ENCODE measurements around the gene MYLK3. TPM values are rescaled to one million over a fixed set of nuclear protein-coding genes. Genes with fewer than 3 reads are reported as not detected.

Gene MYLK3
- polyA plus RNA-seq, 4 donors = 0.04 to 0.81 (median 0.25) TPM; not detected in 1

DNA sequence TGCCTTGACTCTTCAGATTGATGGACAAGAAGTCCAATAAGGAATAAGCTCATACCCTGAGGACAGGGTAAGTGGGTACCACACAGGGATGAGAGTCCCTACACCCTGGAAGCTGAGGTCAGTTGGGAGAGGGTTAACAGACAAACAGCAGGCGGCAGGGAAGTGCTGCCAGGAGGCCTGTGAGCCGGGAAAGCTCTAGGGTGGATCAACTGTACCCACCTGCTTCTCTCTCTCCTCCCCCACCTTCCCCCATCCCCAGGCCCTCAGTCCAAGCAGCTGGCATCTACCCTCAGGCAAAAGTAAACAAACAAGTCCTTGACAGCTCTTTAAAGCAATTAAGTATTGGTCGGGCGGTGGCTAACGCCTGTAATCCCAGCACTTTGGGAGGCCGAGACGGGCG lies 20.7 kb upstream of the MYLK3 start:
- Histone ChIP-seq H3K27ac (ENCODE audit: low read depth in 1 of 3, low read length in 2 of 3) (no peak overlapping the region), H3K4me1 (ENCODE audit: control insufficient read depth in 3 of 3, insufficient read depth in 2 of 3, low read depth in 1 of 3, low read length in 2 of 3) (no peaks in the 10 kb centered on the region), H3K9me3 (ENCODE audit: control insufficient read depth in 2 of 2, insufficient read depth in 1 of 2, low read depth in 1 of 2, low read length in 1 of 2) (no peaks in the 10 kb centered on the region), H3K27me3 (ENCODE audit: control insufficient read depth in 3 of 3, insufficient read depth in 3 of 3, low read length in 3 of 3) (no peaks in the 10 kb centered on the region), H3K4me3 (ENCODE audit: low read depth in 1 of 3, low read length in 3 of 3) (no peak overlapping the region), H3K36me3 (ENCODE audit: control insufficient read depth in 3 of 3, insufficient read depth in 2 of 3, low read depth in 1 of 3, low read length in 3 of 3) (no peaks in the 10 kb centered on the region)
- DNase-seq (no peak), FAIRE-seq (no peak)
- 17 to 68% (median 47%) methylated on average over 8 of the region's 8 CpGs for WGBS, 3 donors

DNA sequence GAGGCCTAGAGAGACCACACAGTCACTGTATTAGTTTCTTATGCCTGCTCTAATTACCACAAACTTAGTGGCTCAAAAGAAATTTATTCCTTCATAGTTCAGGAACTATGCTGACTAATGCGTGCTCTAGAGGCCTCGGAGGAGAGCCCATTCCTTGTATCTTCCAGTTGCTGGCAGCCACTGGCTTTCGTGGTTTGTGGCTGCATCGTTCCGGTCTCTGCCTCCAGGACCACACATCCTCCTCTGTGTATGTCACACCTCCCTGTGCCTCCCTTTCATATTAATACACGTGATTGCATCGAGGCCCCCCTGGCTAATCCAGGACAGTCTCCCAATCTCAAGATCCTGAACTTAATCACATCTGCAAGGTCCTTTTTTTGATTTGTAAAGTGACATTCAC lies 16.9 kb upstream of the MYLK3 start:
- FAIRE-seq = no peak

DNA sequence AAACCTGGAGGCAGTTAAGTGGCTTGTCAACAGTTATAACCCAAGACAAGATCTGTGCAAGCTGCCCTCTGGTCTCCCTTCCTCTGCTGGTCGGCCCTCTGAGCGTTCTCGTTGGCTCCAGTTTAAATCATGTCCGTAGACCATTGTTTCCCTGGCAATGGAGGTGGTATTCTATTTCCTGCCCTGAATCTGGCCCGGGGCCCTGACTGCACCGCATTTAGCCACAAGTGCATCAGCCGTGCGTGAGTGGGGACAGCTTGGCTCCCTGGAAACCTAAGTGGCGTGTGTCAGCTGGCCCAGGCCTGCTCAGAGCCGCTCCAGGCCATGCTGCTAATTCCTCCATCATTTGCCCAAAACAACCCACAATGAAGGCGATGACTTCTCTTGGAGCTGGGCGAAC lies 15.0 kb upstream of the MYLK3 start:
- no peaks in the 10 kb centered on the region for H3K27me3 ChIP-seq (ENCODE audit: control insufficient read depth in 3 of 3, insufficient read depth in 3 of 3, low read length in 3 of 3)
- DNase-seq (no peak), FAIRE-seq (no peak)
- H3K4me1 ChIP-seq (ENCODE audit: control insufficient read depth in 3 of 3, insufficient read depth in 2 of 3, low read depth in 1 of 3, low read length in 2 of 3) = no peaks in the 10 kb centered on the region
- H3K27ac ChIP-seq (ENCODE audit: low read depth in 1 of 3, low read length in 2 of 3) = no peak overlapping the region
- H3K9me3 ChIP-seq (ENCODE audit: control insufficient read depth in 2 of 2, insufficient read depth in 1 of 2, low read depth in 1 of 2, low read length in 1 of 2) = no peaks in the 10 kb centered on the region
- H3K36me3 ChIP-seq (ENCODE audit: control insufficient read depth in 3 of 3, insufficient read depth in 2 of 3, low read depth in 1 of 3, low read length in 3 of 3) = no peaks in the 10 kb centered on the region
- no peak overlapping the region for H3K4me3 ChIP-seq (ENCODE audit: low read depth in 1 of 3, low read length in 3 of 3)
- 65 to 85% (median 83%) methylated on average over 12 of the region's 12 CpGs for WGBS, 3 donors

More for the DNA sequence above, 16.9 kb upstream of the MYLK3 start:
- DNase-seq = no peak
- Histone ChIP-seq H3K36me3 (ENCODE audit: control insufficient read depth in 3 of 3, insufficient read depth in 2 of 3, low read depth in 1 of 3, low read length in 3 of 3) (no peaks in the 10 kb centered on the region), H3K27ac (ENCODE audit: low read depth in 1 of 3, low read length in 2 of 3) (no peak overlapping the region), H3K27me3 (ENCODE audit: control insufficient read depth in 3 of 3, insufficient read depth in 3 of 3, low read length in 3 of 3) (no peaks in the 10 kb centered on the region), H3K9me3 (ENCODE audit: control insufficient read depth in 2 of 2, insufficient read depth in 1 of 2, low read depth in 1 of 2, low read length in 1 of 2) (no peaks in the 10 kb centered on the region), H3K4me1 (ENCODE audit: control insufficient read depth in 3 of 3, insufficient read depth in 2 of 3, low read depth in 1 of 3, low read length in 2 of 3) (no peaks in the 10 kb centered on the region), H3K4me3 (ENCODE audit: low read depth in 1 of 3, low read length in 3 of 3) (no peak overlapping the region)
- 66 to 82% (median 72%) methylated on average over 7 of the region's 7 CpGs for WGBS, 3 donors

DNA sequence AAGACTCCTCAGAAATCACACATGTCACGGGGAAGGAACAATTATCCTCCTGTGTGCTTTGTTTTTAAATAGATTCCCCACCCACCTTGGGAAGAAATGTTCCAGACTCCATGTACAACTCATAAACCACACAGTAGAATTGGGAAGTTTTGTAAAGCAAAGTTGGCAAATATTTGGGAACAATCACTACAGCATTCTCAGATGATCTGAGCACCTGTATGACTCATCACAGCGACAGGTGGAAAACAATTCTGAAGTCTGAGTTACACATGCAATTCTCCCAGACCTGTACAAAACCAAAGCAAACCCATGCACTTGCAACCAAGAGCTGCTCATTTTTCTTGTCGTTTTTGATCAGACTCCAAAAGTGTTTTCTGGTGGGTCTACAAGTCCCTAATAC lies 14.4 kb upstream of the MYLK3 start:
- Histone ChIP-seq H3K4me3 (ENCODE audit: low read depth in 1 of 3, low read length in 3 of 3) (no peak overlapping the region), H3K36me3 (ENCODE audit: control insufficient read depth in 3 of 3, insufficient read depth in 2 of 3, low read depth in 1 of 3, low read length in 3 of 3) (no peaks in the 10 kb centered on the region), H3K27ac (ENCODE audit: low read depth in 1 of 3, low read length in 2 of 3) (no peak overlapping the region), H3K4me1 (ENCODE audit: control insufficient read depth in 3 of 3, insufficient read depth in 2 of 3, low read depth in 1 of 3, low read length in 2 of 3) (no peaks in the 10 kb centered on the region), H3K9me3 (ENCODE audit: control insufficient read depth in 2 of 2, insufficient read depth in 1 of 2, low read depth in 1 of 2, low read length in 1 of 2) (no peaks in the 10 kb centered on the region), H3K27me3 (ENCODE audit: control insufficient read depth in 3 of 3, insufficient read depth in 3 of 3, low read length in 3 of 3) (no peaks in the 10 kb centered on the region)
- FAIRE-seq (no peak), DNase-seq (no peak)
- WGBS, 3 donors = 59 to 64% (median 63%) methylated on average over 3 of the region's 3 CpGs

DNA sequence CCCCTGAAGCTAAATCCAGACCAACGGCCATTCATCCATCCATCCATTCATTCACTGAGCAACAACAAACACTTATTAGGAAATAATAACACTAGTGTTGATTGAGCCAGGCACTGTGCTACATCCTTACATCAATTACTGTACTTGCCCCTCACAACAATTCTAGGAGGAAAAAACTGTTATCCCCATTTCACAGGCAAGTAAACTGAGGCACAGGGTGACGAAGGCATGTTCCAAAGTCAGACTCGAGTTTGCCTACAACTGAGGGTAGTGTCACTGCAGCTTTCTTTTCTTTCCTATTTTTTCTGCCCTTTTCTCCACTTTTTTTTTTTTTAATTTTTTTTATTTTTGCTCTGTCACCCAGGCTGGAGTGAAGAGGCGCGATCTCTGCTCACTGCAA lies 11.2 kb upstream of the MYLK3 start:
- H3K4me1 ChIP-seq (ENCODE audit: control insufficient read depth in 3 of 3, insufficient read depth in 2 of 3, low read depth in 1 of 3, low read length in 2 of 3) = no peaks in the 10 kb centered on the region
- no peaks in the 10 kb centered on the region for H3K9me3 ChIP-seq (ENCODE audit: control insufficient read depth in 2 of 2, insufficient read depth in 1 of 2, low read depth in 1 of 2, low read length in 1 of 2)

DNA sequence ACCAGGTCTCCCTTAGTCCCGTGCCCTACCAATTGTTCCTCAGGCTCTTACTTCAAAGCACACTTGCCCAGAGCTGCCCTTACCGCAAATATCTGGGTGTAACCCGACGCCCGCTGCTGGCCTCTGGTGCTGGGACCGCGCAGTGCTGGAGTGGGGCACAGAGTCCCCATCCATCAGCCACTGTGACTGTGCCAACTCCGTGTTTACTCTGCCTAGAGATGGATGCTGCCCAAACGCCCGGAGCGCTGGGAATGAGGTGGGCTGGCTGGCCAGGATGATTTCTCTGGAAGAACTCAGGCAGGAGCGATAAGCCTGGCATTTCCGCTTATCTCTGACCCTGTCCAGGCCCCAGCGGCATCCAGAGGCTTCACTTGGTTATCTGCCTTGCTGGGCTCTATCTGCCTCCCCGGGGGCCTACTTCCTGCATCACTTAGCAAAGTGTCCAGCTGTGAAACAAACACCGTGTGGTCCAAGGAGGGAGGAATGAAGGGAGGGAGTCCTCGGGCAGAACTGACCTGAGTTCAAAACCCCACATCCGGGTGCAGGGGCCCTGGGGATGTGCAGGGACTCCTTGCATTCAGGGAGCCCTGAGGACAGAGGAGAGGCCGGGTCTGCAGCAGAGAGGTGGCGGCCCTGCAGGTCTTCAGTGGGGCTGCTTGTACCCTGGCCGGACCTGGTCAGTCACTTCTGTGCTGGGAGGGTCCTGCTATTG lies 9.4 kb upstream of the MYLK3 start:
- 23 to 38% (median 38%) methylated on average over 21 of the region's 21 CpGs for WGBS, 3 donors
- Histone ChIP-seq H3K4me3 (ENCODE audit: low read depth in 1 of 3, low read length in 3 of 3) (no peak overlapping the region), H3K27me3 (ENCODE audit: control insufficient read depth in 3 of 3, insufficient read depth in 3 of 3, low read length in 3 of 3) (no peaks in the 10 kb centered on the region), H3K4me1 (ENCODE audit: control insufficient read depth in 3 of 3, insufficient read depth in 2 of 3, low read depth in 1 of 3, low read length in 2 of 3) (no peaks in the 10 kb centered on the region), H3K9me3 (ENCODE audit: control insufficient read depth in 2 of 2, insufficient read depth in 1 of 2, low read depth in 1 of 2, low read length in 1 of 2) (no peaks in the 10 kb centered on the region), H3K27ac (ENCODE audit: low read depth in 1 of 3, low read length in 2 of 3) (no peak overlapping the region), H3K36me3 (ENCODE audit: control insufficient read depth in 3 of 3, insufficient read depth in 2 of 3, low read depth in 1 of 3, low read length in 3 of 3) (no peaks in the 10 kb centered on the region)
- FAIRE-seq (no peak), DNase-seq (no peak)

More for the DNA sequence above, 11.2 kb upstream of the MYLK3 start:
- FAIRE-seq (no peak), DNase-seq (no peak)
- Histone ChIP-seq H3K4me3 (ENCODE audit: low read depth in 1 of 3, low read length in 3 of 3) (no peak overlapping the region), H3K27me3 (ENCODE audit: control insufficient read depth in 3 of 3, insufficient read depth in 3 of 3, low read length in 3 of 3) (no peaks in the 10 kb centered on the region), H3K27ac (ENCODE audit: low read depth in 1 of 3, low read length in 2 of 3) (no peak overlapping the region), H3K36me3 (ENCODE audit: control insufficient read depth in 3 of 3, insufficient read depth in 2 of 3, low read depth in 1 of 3, low read length in 3 of 3) (no peaks in the 10 kb centered on the region)
- WGBS, 3 donors = 83 to 90% (median 83%) methylated on average over 5 of the region's 5 CpGs

DNA sequence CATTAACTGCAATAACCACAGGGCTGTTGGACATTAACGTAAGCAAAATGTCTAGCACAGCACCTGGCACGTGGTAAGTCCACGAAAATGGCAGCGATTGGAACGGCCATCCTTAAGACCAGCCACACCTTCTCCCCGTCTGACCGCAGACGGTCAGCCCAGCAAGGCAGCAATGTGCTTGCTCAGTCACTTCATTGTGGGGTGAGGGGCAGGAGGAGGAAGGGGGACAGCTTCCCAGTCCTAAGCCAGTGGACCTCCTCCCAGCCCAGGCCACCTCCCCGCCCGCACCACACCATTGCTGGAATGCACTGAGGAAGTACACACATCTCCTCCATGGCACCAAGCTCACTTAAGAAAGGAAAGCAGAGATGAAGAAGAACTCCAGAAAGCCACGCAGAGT lies 8.6 kb upstream of the MYLK3 start:
- FAIRE-seq = no peak
- Histone ChIP-seq H3K4me3 (ENCODE audit: low read depth in 1 of 3, low read length in 3 of 3) (no peak overlapping the region), H3K27ac (ENCODE audit: low read depth in 1 of 3, low read length in 2 of 3) (no peak overlapping the region), H3K27me3 (ENCODE audit: control insufficient read depth in 3 of 3, insufficient read depth in 3 of 3, low read length in 3 of 3) (no peaks in the 10 kb centered on the region), H3K4me1 (ENCODE audit: control insufficient read depth in 3 of 3, insufficient read depth in 2 of 3, low read depth in 1 of 3, low read length in 2 of 3) (no peaks in the 10 kb centered on the region), H3K36me3 (ENCODE audit: control insufficient read depth in 3 of 3, insufficient read depth in 2 of 3, low read depth in 1 of 3, low read length in 3 of 3) (no peaks in the 10 kb centered on the region), H3K9me3 (ENCODE audit: control insufficient read depth in 2 of 2, insufficient read depth in 1 of 2, low read depth in 1 of 2, low read length in 1 of 2) (no peaks in the 10 kb centered on the region)
- DNase-seq = no peak
- WGBS, 3 donors = 80 to 88% (median 82%) methylated on average over 11 of the region's 11 CpGs

DNA sequence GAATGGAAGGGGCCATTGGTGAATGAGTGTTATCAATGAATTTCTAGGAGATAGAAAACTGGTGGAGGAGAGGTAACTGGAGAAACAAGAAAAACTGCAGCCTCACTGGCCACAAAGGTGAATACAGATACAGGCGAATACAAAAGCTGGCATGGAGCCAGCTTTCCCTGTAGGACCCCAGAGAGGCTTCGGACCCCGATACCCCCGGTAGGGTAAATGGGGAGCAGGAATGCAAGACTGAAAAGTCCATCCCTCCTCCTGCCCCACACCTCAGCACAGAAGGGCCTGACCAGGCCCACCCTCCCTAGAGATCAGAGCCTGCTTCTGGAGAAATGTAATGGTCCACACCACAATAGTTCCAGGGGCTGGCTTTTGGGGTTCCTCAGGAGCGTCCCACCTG lies 4.9 kb upstream of the MYLK3 start:
- Histone ChIP-seq H3K9me3 (ENCODE audit: control insufficient read depth in 2 of 2, insufficient read depth in 1 of 2, low read depth in 1 of 2, low read length in 1 of 2) (no peaks in the 10 kb centered on the region), H3K27ac (ENCODE audit: low read depth in 1 of 3, low read length in 2 of 3) (no peak overlapping the region), H3K36me3 (ENCODE audit: control insufficient read depth in 3 of 3, insufficient read depth in 2 of 3, low read depth in 1 of 3, low read length in 3 of 3) (no peaks in the 10 kb centered on the region), H3K4me3 (ENCODE audit: low read depth in 1 of 3, low read length in 3 of 3) (no peak overlapping the region), H3K27me3 (ENCODE audit: control insufficient read depth in 3 of 3, insufficient read depth in 3 of 3, low read length in 3 of 3) (no peaks in the 10 kb centered on the region), H3K4me1 (ENCODE audit: control insufficient read depth in 3 of 3, insufficient read depth in 2 of 3, low read depth in 1 of 3, low read length in 2 of 3) (no peaks in the 10 kb centered on the region)
- 80 to 86% (median 82%) methylated on average over 5 of the region's 5 CpGs for WGBS, 3 donors
- DNase-seq (no peak), FAIRE-seq (no peak)

DNA sequence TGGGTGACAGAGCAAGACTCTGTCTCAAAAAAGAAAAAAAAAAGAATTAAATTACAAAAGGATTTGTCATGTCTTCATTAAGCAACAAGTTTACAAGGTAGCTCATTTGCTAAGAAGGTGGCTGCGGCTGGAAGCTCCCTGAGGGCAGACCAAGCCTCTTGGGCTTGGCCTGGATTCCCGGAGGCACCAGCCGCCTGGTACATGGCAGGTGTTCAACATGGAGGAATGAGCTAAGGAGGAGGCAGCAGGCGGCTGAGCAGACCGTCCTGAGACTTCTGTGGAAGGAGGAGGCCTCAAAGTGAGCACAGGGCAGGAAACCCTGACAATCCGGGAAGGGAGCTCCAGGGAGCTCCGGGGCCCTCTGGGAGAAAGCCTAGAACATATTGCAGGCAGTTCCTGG lies 3.2 kb upstream of the MYLK3 start:
- Histone ChIP-seq H3K27me3 (ENCODE audit: control insufficient read depth in 3 of 3, insufficient read depth in 3 of 3, low read length in 3 of 3) (no peaks in the 10 kb centered on the region), H3K9me3 (ENCODE audit: control insufficient read depth in 2 of 2, insufficient read depth in 1 of 2, low read depth in 1 of 2, low read length in 1 of 2) (no peaks in the 10 kb centered on the region), H3K36me3 (ENCODE audit: control insufficient read depth in 3 of 3, insufficient read depth in 2 of 3, low read depth in 1 of 3, low read length in 3 of 3) (no peaks in the 10 kb centered on the region), H3K27ac (ENCODE audit: low read depth in 1 of 3, low read length in 2 of 3) (no peak overlapping the region), H3K4me1 (ENCODE audit: control insufficient read depth in 3 of 3, insufficient read depth in 2 of 3, low read depth in 1 of 3, low read length in 2 of 3) (no peaks in the 10 kb centered on the region), H3K4me3 (ENCODE audit: low read depth in 1 of 3, low read length in 3 of 3) (no peak overlapping the region)
- DNase-seq (no peak), FAIRE-seq (no peak)
- 72 to 83% (median 81%) methylated on average over 6 to 7 of the region's 7 CpGs for WGBS, 3 donors
